GM12878 (cell line): ENCODE results near the gene PLXND1. TPM values are rescaled to one million over a fixed set of nuclear protein-coding genes. Genes with fewer than 3 reads are reported as not detected.

Experiments used
- ATAC-seq: fragments of 200-7000 bp; cut with Tn5 transposase; 3 replicates; pipeline ENCODE4 v1.9.1; 2020; ENCODE audit warnings: mild to moderate bottlenecking, moderate library complexity
- BruUV-seq: library from RNA; stranded (reverse); fragments of 400-500 nt; replicated peaks from 2 replicates; lab custom pipeline; 2021; lab: Mats Ljungman, UMichigan
- CTCF ChIA-PET: fragments of 300-600 bp; sonication (Branson Sonifier 250); formaldehyde crosslinking; extraction: SDS; loops from one replicate; lab custom pipeline; 2021; ENCODE audit warnings: inconsistent platforms; lab: Yijun Ruan, JAX
- POLR2A ChIA-PET: fragments of 350-600 bp; formaldehyde crosslinking; extraction: SDS; loops from one replicate; lab custom pipeline; 2021; ENCODE audit warnings: inconsistent platforms; lab: Charles Lee
- RAD21 ChIA-PET: fragments of 300-600 bp; sonication (Branson Sonifier 250); formaldehyde crosslinking; loops from one replicate; lab custom pipeline; 2023; ENCODE audit warnings: antibody characterized with exemption; ENCODE audit not compliant: unreplicated experiment; lab: Charles Lee
- SMC1A ChIA-PET: fragments of 300-600 bp; sonication (Branson Sonifier 250); formaldehyde crosslinking; loops from one replicate; lab custom pipeline; 2023; ENCODE audit not compliant: unreplicated experiment, uncharacterized antibody; lab: Charles Lee
- DNase-seq: peaks from one replicate; pipeline ENCODE4 v3.0.0-alpha.2; 2011; ENCODE audit warnings: low read depth, low spot score
- FAIRE-seq: peaks from 3 replicates; lab custom pipeline; 2011; peaks lifted over from hg19 to GRCh38; lab: Jason Lieb, UNC
- H2AFZ ChIP-seq: 2 replicates; pipeline ENCODE4 v1.6.0; 2011; ENCODE audit warnings: low read depth, low read length, control low read depth; ENCODE audit not compliant: control insufficient read depth
- H3K27ac ChIP-seq: 2 replicates; pipeline ENCODE4 v1.5.1; 2011; ENCODE audit warnings: control low read depth; ENCODE audit not compliant: control insufficient read depth, insufficient read depth
- H3K27me3 ChIP-seq, 2 experiments: replicated peaks in 1 of 2; 2 replicates each; pipeline versions ENCODE4 v1.6.0 to v1.6.1; 2011; ENCODE audit warnings: low read length in 1 of 2; ENCODE audit not compliant: control insufficient read depth in 2 of 2, insufficient read depth in 2 of 2
- H3K36me3 ChIP-seq, 2 experiments: 2 replicates each; pipeline ENCODE4 v1.5.1; 2011; ENCODE audit warnings: low read length in 1 of 2; ENCODE audit not compliant: control insufficient read depth in 2 of 2, insufficient read depth in 2 of 2
- H3K4me1 ChIP-seq: 2 replicates; pipeline ENCODE4 v1.6.1; 2011; ENCODE audit warnings: mild to moderate bottlenecking, low read length, moderate library complexity, mixed read lengths; ENCODE audit not compliant: control insufficient read depth, insufficient read depth
- H3K4me2 ChIP-seq: 2 replicates; pipeline ENCODE4 v1.6.0; 2011; ENCODE audit warnings: control low read depth; ENCODE audit not compliant: control insufficient read depth, insufficient read depth
- H3K4me3 ChIP-seq: fragments of 200-600 bp; sonication (generic); 2 replicates; pipeline ENCODE4 v1.5.1; 2016
- H3K79me2 ChIP-seq: 2 replicates; pipeline ENCODE4 v1.6.0; 2011; ENCODE audit warnings: low read length; ENCODE audit not compliant: control insufficient read depth, insufficient read depth
- H3K9ac ChIP-seq: 2 replicates; pipeline ENCODE4 v1.8.0; 2011; ENCODE audit warnings: low read length, control low read depth, mixed read lengths; ENCODE audit not compliant: control insufficient read depth, insufficient read depth
- H3K9me3 ChIP-seq: replicated peaks from 3 replicates; pipeline ENCODE4 v1.5.1; 2011; ENCODE audit warnings: mild to moderate bottlenecking, low read length; ENCODE audit not compliant: control insufficient read depth, insufficient read depth
- H4K20me1 ChIP-seq: 2 replicates; pipeline ENCODE4 v1.6.0; 2011; ENCODE audit not compliant: control insufficient read depth, insufficient read depth
- ATF7 ChIP-seq: fragments of 450-650 bp; IDR thresholded peaks from 2 replicates; pipeline ENCODE4 v1.6.1; 2016; ENCODE audit warnings: low read depth, mild to moderate bottlenecking
- BRCA1 ChIP-seq: IDR thresholded peaks from 2 replicates; pipeline ENCODE4 v1.6.1; 2011; ENCODE audit warnings: low read depth, low read length, improper control_type of control experiment
- EGR1 ChIP-seq, 2 experiments: IDR thresholded peaks; 1 replicate in 1 of 2; 2 replicates in 1 of 2; pipeline ENCODE4 v1.6.1; 2011 to 2012; ENCODE audit warnings: low read depth in 2 of 2, low read length in 2 of 2, borderline replicate concordance in 1 of 2, mild to moderate bottlenecking in 1 of 2, moderate library complexity in 1 of 2
- MTA2 ChIP-seq: fragments of 450-650 bp; IDR thresholded peaks from 2 replicates; pipeline ENCODE4 v1.6.1; 2016; ENCODE audit warnings: low read depth, mild to moderate bottlenecking, moderate library complexity
- NR2F1 ChIP-seq: fragments of 450-650 bp; conservative IDR thresholded peaks from 2 replicates; pipeline ENCODE4 v1.6.1; 2017; ENCODE audit warnings: mild to moderate bottlenecking
- PML ChIP-seq: IDR thresholded peaks from 2 replicates; pipeline ENCODE4 v1.6.1; 2012; ENCODE audit warnings: low read length, inconsistent platforms
- POLR2A ChIP-seq: IDR thresholded peaks from 2 replicates; pipeline ENCODE4 v1.6.1; 2011; ENCODE audit warnings: low read depth, mild to moderate bottlenecking, low read length
- POLR2AphosphoS5 ChIP-seq: IDR thresholded peaks from 2 replicates; pipeline ENCODE4 v1.6.1; 2011; ENCODE audit warnings: mild to moderate bottlenecking, low read length, inconsistent platforms
- RFX5 ChIP-seq: IDR thresholded peaks from 2 replicates; pipeline ENCODE4 v1.6.1; 2011; ENCODE audit warnings: low read depth, low read length, improper control_type of control experiment
- SMAD5 ChIP-seq: IDR thresholded peaks from 2 replicates; pipeline ENCODE4 v1.6.1; 2016; ENCODE audit warnings: antibody characterized with exemption, low read depth
- SREBF2 ChIP-seq: IDR thresholded peaks from 2 replicates; pipeline ENCODE4 v1.6.1; 2012; ENCODE audit warnings: mild to moderate bottlenecking, low read length
- SUZ12 ChIP-seq: fragments of 200-600 bp; sonication (generic); IDR thresholded peaks from one replicate; pipeline ENCODE4 v1.6.1; 2018; ENCODE audit warnings: antibody characterized with exemption, mild to moderate bottlenecking; ENCODE audit not compliant: unreplicated experiment
- ZNF274 ChIP-seq: IDR thresholded peaks from one replicate; pipeline ENCODE4 v1.8.0; 2011; ENCODE audit not compliant: insufficient read length, insufficient read depth
- WGBS: methylation state at CpG from one replicate; pipeline ENCODE4 v1.1.6; 2016; ENCODE audit warnings: low lambda C conversion rate; ENCODE audit not compliant: insufficient replicate concordance, insufficient coverage; ENCODE audit errors: missing lambda C conversion rate; 5-methylcytosine and 5-hydroxymethylcytosine counted together
- in situ Hi-C: fragments of 300-500 bp; cut with MboI; formaldehyde crosslinking; loops from 9 replicates; pipeline ENCODE4 v1.14.3; 2018; ENCODE audit warnings: mixed read lengths
- intact Hi-C: fragments of 100-400 bp; cut with micrococcal nuclease; formaldehyde crosslinking; loops from one replicate; pipeline ENCODE4 v1.14.2; 2022; ENCODE audit not compliant: unreplicated experiment
- polyA plus RNA-seq, 11 experiments: library from polyadenylated mRNA; depleted of rRNA in 4 of 11; unstranded in 6 of 11; stranded (reverse) in 5 of 11; fragments of >200 nt; fragmentation: Nextera tagmentation in 4 of 11; fragmentation: Illumina TruSeq in 1 of 11; extraction: Ambion mirVana in 4 of 11; extraction: Trizol in 1 of 11; gene quantifications; 1 replicate in 1 of 11; 2 replicates in 10 of 11; pipeline versions ENCODE4 v1.2.1 to v1.2.3, GENCODE V29; 2011 to 2016; ENCODE audit warnings: inconsistent platforms in 2 of 11, missing spikeins in 2 of 11, low read depth in 1 of 11
- total RNA-seq, 4 experiments: library from RNA; depleted of rRNA in 3 of 4; stranded (reverse); fragments of >200 nt in 3 of 4; fragmentation: Illumina TruSeq in 1 of 4; extraction: Trizol in 1 of 4; gene quantifications; 2 replicates each; pipeline versions ENCODE4 v1.2.1 to v1.2.3, GENCODE V29; 2013 to 2021

Gene PLXND1
- total and polyA plus RNA-seq, 10 of the 15 experiments (the other 5 are each of a cell fraction or from before 2014, with no cell fraction given), result 0.01 to 2.3 (median 0.72) TPM; not detected in 7

GRCh38 chr3:129615751-129616281 is 9.3 kb upstream of the PLXND1 start:
- ChIA-PET CTCF (interaction anchor here (0.6 kb wide), 1 partner anchor 1829 kb away, joined by 3 read pairs; no protein-coding TSS in a partner anchor), SMC1A (no interaction called here), POLR2A (no interaction called here), RAD21 (no interaction called here)
- WGBS, result 31% methylated on average over 8 of the region's 8 CpGs
- no peak for FAIRE-seq
- no peak overlapping the region for H3K4me2 ChIP-seq
- H3K4me3 ChIP-seq, result no peak overlapping the region
- TF ChIP-seq ATF7, result no peak
- no peak for TF ChIP-seq MTA2
- no peak for TF ChIP-seq RFX5
- no peak for TF ChIP-seq EGR1 (IDR thresholded peaks at IDR 0.05; ENCODE audit: borderline replicate concordance in 1 of 2, low read depth in 2 of 2, low read length in 2 of 2)
- TF ChIP-seq POLR2A, result no peak
- no peak for TF ChIP-seq PML
- TF ChIP-seq SUZ12, result no peak
- no peak for TF ChIP-seq BRCA1
- TF ChIP-seq ZNF274, result no peak
- no peak for TF ChIP-seq POLR2AphosphoS5
- TF ChIP-seq NR2F1, result no peak
- TF ChIP-seq SMAD5, result no peak
- TF ChIP-seq SREBF2, result no peak
- H3K27me3 ChIP-seq, result no peaks in the 10 kb centered on the region; a peak in 1 of 4 replicates
- in situ Hi-C loops, result no loop called here
- H3K9ac ChIP-seq, result no peak overlapping the region
- no peak for DNase-seq
- no peak overlapping the region for H3K27ac ChIP-seq
- no peak for ATAC-seq
- no peaks in the 10 kb centered on the region for H4K20me1 ChIP-seq
- peaks cover 14% of the 10 kb centered on the region for H3K4me1 ChIP-seq
- H3K36me3 ChIP-seq, result no peaks in the 10 kb centered on the region
- no peaks in the 10 kb centered on the region for H3K79me2 ChIP-seq
- intact Hi-C loops, result no loop called here
- H3K9me3 ChIP-seq, result no peaks in the 10 kb centered on the region
- BruUV-seq, result no TSS peak
- H2AFZ ChIP-seq, result no peak overlapping the region
